ENCODE measurements around the gene EIF3A.
A peak's percentile ranks its signal among the peaks of the same experiment; 100 is the strongest.
"Not testable (repeated sequence)": the region's sequence is repeated elsewhere in the genome, so short reads cannot be mapped to it uniquely, and the experiment has no call there.

Gene EIF3A

GRCh38 chr10:119080521-119081259 lies at the start of gene EIF3A:
EIF3A (minus strand) TSS chr10:119080817; CDS start chr10:119080676, 141 bp downstream.
- peak; percentile 96 for DNase-seq

- DNase-seq = no peak
These were observed 49.1 kb upstream of the EIF3A start for GRCh38 chr10:119129721-119130120.

- no peak for DNase-seq
These were observed 45.3 kb upstream of the EIF3A start for GRCh38 chr10:119125942-119126341.

GRCh38 chr10:119120875-119121274 lies 40.3 kb upstream of the EIF3A start:
- DNase-seq = no peak

GRCh38 chr10:119120413-119120867 lies 39.8 kb upstream of the EIF3A start:
- no peak for DNase-seq

- DNase-seq = no peak
These were observed 38.8 kb upstream of the EIF3A start for GRCh38 chr10:119119400-119119799.

- DNase-seq = no peak
These were observed 37.6 kb upstream of the EIF3A start for GRCh38 chr10:119118231-119118630.

GRCh38 chr10:119116326-119116951 lies 35.8 kb upstream of the EIF3A start:
- DNase-seq = no peak

GRCh38 chr10:119115926-119116325 lies 35.3 kb upstream of the EIF3A start:
- no peak for DNase-seq

- DNase-seq = no peak
These were observed 33.4 kb upstream of the EIF3A start for GRCh38 chr10:119113751-119114732.

- DNase-seq = no peak
These were observed 31.4 kb upstream of the EIF3A start for GRCh38 chr10:119112056-119112455.

GRCh38 chr10:119107771-119108170 lies 27.2 kb upstream of the EIF3A start:
- DNase-seq = not testable (repeated sequence)

- DNase-seq = not testable (repeated sequence)
These were observed 26.5 kb upstream of the EIF3A start for GRCh38 chr10:119107106-119107505.

- not testable (repeated sequence) for DNase-seq
These were observed 25.3 kb upstream of the EIF3A start for GRCh38 chr10:119105899-119106298.

- no peak for DNase-seq
These were observed 24.5 kb upstream of the EIF3A start for GRCh38 chr10:119105155-119105554.

GRCh38 chr10:119104654-119105015 lies 24.0 kb upstream of the EIF3A start:
- DNase-seq = peak; percentile 38

- peak; percentile 91 for DNase-seq
These were observed 23.5 kb upstream of the EIF3A start, which contains the start of gene DENND10 for GRCh38 chr10:119103903-119104653. DENND10 (plus strand) TSS chr10:119104113; CDS start chr10:119104143, 30 bp downstream.

GRCh38 chr10:119103241-119103902 lies 22.8 kb upstream of the EIF3A start:
- DNase-seq = no peak

GRCh38 chr10:119101366-119102098 lies 20.9 kb upstream of the EIF3A start:
- DNase-seq = no peak

- DNase-seq = no peak
These were observed 20.0 kb upstream of the EIF3A start for GRCh38 chr10:119100434-119101238.

All from right hindlimb (tissue), 1 donor.